CD4-positive, alpha-beta T cell (primary cell): ENCODE measurements around the gene DCTD. TPM values are rescaled to one million over a fixed set of nuclear protein-coding genes. Genes with fewer than 3 reads are reported as not detected.

Experiments
- ATAC-seq: fragments of 200-7000 bp; cut with Tn5 transposase; one replicate; pipeline ENCODE4 v1.10.0; 2022; ENCODE audit warnings: mild to moderate bottlenecking; ENCODE audit not compliant: poor library complexity
- CTCF ChIA-PET: fragments of 350-600 bp; sonication (Branson Sonifier 250); formaldehyde crosslinking; loops from one replicate; lab custom pipeline; 2021; ENCODE audit warnings: antibody characterized with exemption, inconsistent platforms; lab: Charles Lee
- POLR2A ChIA-PET: fragments of 350-600 bp; sonication (Branson Sonifier 250); formaldehyde crosslinking; loops from one replicate; lab custom pipeline; 2021; ENCODE audit warnings: antibody characterized with exemption, inconsistent platforms; lab: Charles Lee
- DNase-seq, 14 experiments: peaks; one replicate each; pipeline ENCODE4 v3.0.0-alpha.2; 2013 to 2020; ENCODE audit warnings: mixed read lengths in 2 of 14
- H3K27ac ChIP-seq, 2 donors: one replicate each; pipeline versions ENCODE4 v1.5.1 to v1.7.0; 2013; ENCODE audit warnings: low read length in 2 of 2, low read depth in 1 of 2, mild to moderate bottlenecking in 1 of 2
- H3K27me3 ChIP-seq, 2 experiments: 1 replicate in 1 of 2; 2 replicates in 1 of 2; pipeline versions ENCODE4 v1.6.1 to v1.7.0; 2013; ENCODE audit warnings: low read length in 2 of 2, control low read depth in 1 of 2, mild to moderate bottlenecking in 1 of 2, moderate library complexity in 1 of 2; ENCODE audit not compliant: insufficient read depth in 2 of 2, control insufficient read depth in 1 of 2
- H3K36me3 ChIP-seq: one replicate; pipeline ENCODE4 v1.6.1; 2013; ENCODE audit warnings: low read length, control low read depth; ENCODE audit not compliant: insufficient read depth
- H3K4me1 ChIP-seq: one replicate; pipeline ENCODE4 v1.6.1; 2013; ENCODE audit warnings: low read length, control low read depth; ENCODE audit not compliant: insufficient read depth
- H3K4me3 ChIP-seq: one replicate; pipeline ENCODE4 v1.5.1; 2013; ENCODE audit warnings: mild to moderate bottlenecking, low read length, moderate library complexity
- H3K9me3 ChIP-seq, 2 experiments: 1 replicate in 1 of 2; 2 replicates in 1 of 2; pipeline versions ENCODE4 v1.6.1 to v1.7.0; 2013; ENCODE audit warnings: low read length in 2 of 2, mild to moderate bottlenecking in 2 of 2, control low read depth in 1 of 2, moderate library complexity in 1 of 2; ENCODE audit not compliant: control insufficient read depth in 1 of 2, insufficient read depth in 1 of 2
- H3K27ac Mint-ChIP-seq: one replicate; pipeline ENCODE4 v1.8.0; 2020; ENCODE audit warnings: mixed read lengths
- H3K27me3 Mint-ChIP-seq: one replicate; pipeline ENCODE4 v1.8.0; 2021; ENCODE audit warnings: mixed read lengths
- H3K36me3 Mint-ChIP-seq: one replicate; pipeline ENCODE4 v1.8.0; 2021; ENCODE audit warnings: low read depth, mixed read lengths
- H3K4me1 Mint-ChIP-seq: one replicate; pipeline ENCODE4 v1.8.0; 2021; ENCODE audit warnings: low read depth, mixed read lengths
- H3K4me3 Mint-ChIP-seq: one replicate; pipeline ENCODE4 v1.8.0; 2020; ENCODE audit warnings: mild to moderate bottlenecking, mixed read lengths
- H3K9me3 Mint-ChIP-seq: one replicate; pipeline ENCODE4 v1.8.0; 2020; ENCODE audit warnings: mixed read lengths
- CTCF ChIP-seq: fragments of 200-600 bp; IDR thresholded peaks from one replicate; pipeline ENCODE4 v1.8.0; 2022; ENCODE audit warnings: antibody characterized with exemption, mild to moderate bottlenecking
- intact Hi-C, 2 experiments: fragments of 100-400 bp; cut with DNase I in 1 of 2; cut with micrococcal nuclease in 1 of 2; formaldehyde crosslinking; loops; one replicate each; pipeline versions ENCODE4 v1.15.1 to v1.9.0; 2023 to 2025; cut with DNase I, micrococcal nuclease
- total RNA-seq, 174 experiments: library from RNA in 2 of 174; stranded (reverse) in 2 of 174; gene quantifications; one replicate each; pipeline ENCODE4 v1.2.3 and lab custom pipeline; 2021 to 2026

DCTD gene
- total RNA-seq, 2 experiments from 2014 or later = 49.4 to 54.3 TPM

- Mint-ChIP-seq H3K4me1 (peaks cover 5% of the 10 kb centered on the region), H3K4me3 (no peak overlapping the region), H3K27ac (no peak overlapping the region), H3K9me3 (no peaks in the 10 kb centered on the region), H3K27me3 (peaks cover 33% of the 10 kb centered on the region), H3K36me3 (no peaks in the 10 kb centered on the region)
- DNase-seq (peak; percentile 16 to 82 (median 50)), ATAC-seq (peak; percentile 92)
- ChIA-PET CTCF (interaction anchor here (1.5 kb wide), 1 partner anchor 13 kb away, joined by 4 read pairs; no protein-coding TSS in a partner anchor), POLR2A (interaction anchor here (0.6 to 0.9 kb wide), 2 partner anchors 9 to 962 kb away, joined by 3 to 4 read pairs; partner anchors contain the start of gene DCTD)
- Histone ChIP-seq H3K27ac (no peak overlapping the region), H3K27me3 (no peaks in the 10 kb centered on the region), H3K9me3 (no peaks in the 10 kb centered on the region), H3K36me3 (no peaks in the 10 kb centered on the region), H3K4me1 (no peaks in the 10 kb centered on the region), H3K4me3 (no peak overlapping the region)
- TF ChIP-seq CTCF = peak; percentile 68
- intact Hi-C loops = loop anchor here (1.0 kb wide), 1 partner anchor 447 kb away; no protein-coding TSS in a partner anchor
These were observed 8.1 kb upstream of the DCTD start for GRCh38 chr4:182925298-182925757.

GRCh38 chr4:182924497-182924896 lies 7.3 kb upstream of the DCTD start:
- DNase-seq (no peak), ATAC-seq (no peak)
- H3K27me3 ChIP-seq = no peaks in the 10 kb centered on the region
- Mint-ChIP-seq H3K4me1 (peaks cover 11% of the 10 kb centered on the region), H3K27ac (no peak overlapping the region), H3K36me3 (no peaks in the 10 kb centered on the region), H3K4me3 (no peak overlapping the region), H3K27me3 (peaks cover 33% of the 10 kb centered on the region), H3K9me3 (no peaks in the 10 kb centered on the region)
- TF ChIP-seq CTCF = no peak
- intact Hi-C loops = loop anchor here in 1 of 2 experiments (5.0 kb wide), 1 partner anchor 117 kb away; no protein-coding TSS in a partner anchor
- ChIA-PET POLR2A (interaction anchor here (0.9 kb wide), 1 partner anchor 8 kb away, joined by 4 read pairs; the partner anchor contains the start of gene DCTD), CTCF (interaction anchor here (1.5 kb wide), 1 partner anchor 12 kb away, joined by 4 read pairs; no protein-coding TSS in a partner anchor)
- no peaks in the 10 kb centered on the region for H3K9me3 ChIP-seq
- no peaks in the 10 kb centered on the region for H3K36me3 ChIP-seq
- no peak overlapping the region for H3K27ac ChIP-seq
- H3K4me1 ChIP-seq = peaks cover 4% of the 10 kb centered on the region
- no peak overlapping the region for H3K4me3 ChIP-seq

- ChIA-PET CTCF (no interaction called here), POLR2A (no interaction called here)
- Mint-ChIP-seq H3K27me3 (peaks cover 33% of the 10 kb centered on the region), H3K4me1 (peaks cover 16% of the 10 kb centered on the region), H3K27ac (no peak overlapping the region), H3K4me3 (no peak overlapping the region), H3K36me3 (no peaks in the 10 kb centered on the region), H3K9me3 (no peaks in the 10 kb centered on the region)
- intact Hi-C loops = loop anchor here in 1 of 2 experiments (5.0 kb wide), 1 partner anchor 117 kb away; no protein-coding TSS in a partner anchor
- H3K36me3 ChIP-seq = no peaks in the 10 kb centered on the region
- no peak overlapping the region for H3K27ac ChIP-seq
- no peaks in the 10 kb centered on the region for H3K9me3 ChIP-seq
- peaks cover 10% of the 10 kb centered on the region for H3K4me1 ChIP-seq
- no peaks in the 10 kb centered on the region for H3K27me3 ChIP-seq
- H3K4me3 ChIP-seq = no peak overlapping the region
- ATAC-seq (no peak), DNase-seq (no peak)
- TF ChIP-seq CTCF = no peak
These were observed 6.7 kb upstream of the DCTD start for GRCh38 chr4:182923796-182924340.
